ENCODE data around the gene SRXN1. TPM values are rescaled to one million over a fixed set of nuclear protein-coding genes. Genes with fewer than 3 reads are reported as not detected.

SRXN1 gene
- total and polyA plus RNA-seq, 8 donors, result 6.2 to 40.9 (median 7.6) TPM

DNA sequence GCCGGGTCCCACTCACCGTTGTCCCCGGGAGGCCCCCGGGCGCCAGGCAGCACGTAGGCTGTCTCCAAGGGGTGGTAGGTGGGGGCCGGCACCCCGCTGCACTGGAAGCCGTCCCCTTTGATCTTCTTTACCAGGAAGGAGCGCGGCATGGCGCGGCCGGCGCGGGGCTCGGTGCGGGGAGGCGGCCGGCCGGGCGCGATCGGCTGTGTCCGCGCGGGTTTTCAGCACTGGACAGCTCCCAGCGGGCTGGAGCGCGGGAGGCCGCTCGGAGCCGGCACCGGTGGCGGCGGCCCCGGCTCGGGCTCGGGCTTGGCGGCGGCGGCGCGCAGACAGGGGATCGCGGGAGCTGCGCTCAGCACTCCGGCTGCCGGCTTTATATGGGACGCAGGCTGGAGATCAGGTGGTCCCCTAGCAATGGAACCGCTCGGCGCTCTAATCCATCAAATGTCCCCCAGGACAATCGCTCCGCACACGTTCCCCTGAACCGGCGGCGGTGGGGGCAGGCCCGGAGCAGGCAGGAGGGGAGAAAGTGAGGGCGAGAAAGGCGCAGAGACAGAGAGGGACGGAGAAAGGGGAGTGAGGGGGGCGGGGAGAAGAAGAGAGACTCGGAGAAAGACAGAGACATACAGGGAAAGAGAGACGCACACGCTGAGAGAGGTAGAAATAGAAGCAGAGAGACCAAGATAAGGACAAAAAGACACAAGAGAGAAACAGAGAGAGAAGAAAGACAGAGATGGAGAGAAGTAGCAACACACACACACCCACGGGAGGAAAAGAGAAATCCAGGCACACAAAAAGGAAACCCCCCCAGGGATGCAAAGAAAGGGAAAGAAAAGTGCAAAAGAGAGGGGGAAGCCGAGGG lies 22.7 kb upstream of the SRXN1 start, which contains the start of gene SCRT2:
TSS of gene SCRT2 (minus strand) at position 350 of the 862 bp plus-strand sequence. CDS start at position 149, 201 bp downstream.
- Histone ChIP-seq H3K9me3 (no peaks in the 10 kb centered on the region), H3K4me1 (peaks cover 3 to 21% of the 10 kb centered on the region in 2 donors), H3K27me3 (peaks cover 46 to 100% of the 10 kb centered on the region in 2 donors), H3K4me3 (no peak within 1 kb of the TSS), H3K27ac (no peak within 1 kb of the TSS), H3K36me3 (no peaks in the 10 kb centered on the region)
- TF ChIP-seq, protein P1, sequence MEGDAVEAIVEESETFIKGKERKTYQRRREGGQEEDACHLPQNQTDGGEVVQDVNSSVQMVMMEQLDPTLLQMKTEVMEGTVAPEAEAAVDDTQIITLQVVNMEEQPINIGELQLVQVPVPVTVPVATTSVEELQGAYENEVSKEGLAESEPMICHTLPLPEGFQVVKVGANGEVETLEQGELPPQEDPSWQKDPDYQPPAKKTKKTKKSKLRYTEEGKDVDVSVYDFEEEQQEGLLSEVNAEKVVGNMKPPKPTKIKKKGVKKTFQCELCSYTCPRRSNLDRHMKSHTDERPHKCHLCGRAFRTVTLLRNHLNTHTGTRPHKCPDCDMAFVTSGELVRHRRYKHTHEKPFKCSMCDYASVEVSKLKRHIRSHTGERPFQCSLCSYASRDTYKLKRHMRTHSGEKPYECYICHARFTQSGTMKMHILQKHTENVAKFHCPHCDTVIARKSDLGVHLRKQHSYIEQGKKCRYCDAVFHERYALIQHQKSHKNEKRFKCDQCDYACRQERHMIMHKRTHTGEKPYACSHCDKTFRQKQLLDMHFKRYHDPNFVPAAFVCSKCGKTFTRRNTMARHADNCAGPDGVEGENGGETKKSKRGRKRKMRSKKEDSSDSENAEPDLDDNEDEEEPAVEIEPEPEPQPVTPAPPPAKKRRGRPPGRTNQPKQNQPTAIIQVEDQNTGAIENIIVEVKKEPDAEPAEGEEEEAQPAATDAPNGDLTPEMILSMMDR (IDR thresholded peaks at IDR 0.05), result no peak
- DNase-seq (peak; percentile 70 to 95 (median 86)), ATAC-seq (peak; percentile 99)
- intact Hi-C loops (cut with DNase I), result no loop called here

DNA sequence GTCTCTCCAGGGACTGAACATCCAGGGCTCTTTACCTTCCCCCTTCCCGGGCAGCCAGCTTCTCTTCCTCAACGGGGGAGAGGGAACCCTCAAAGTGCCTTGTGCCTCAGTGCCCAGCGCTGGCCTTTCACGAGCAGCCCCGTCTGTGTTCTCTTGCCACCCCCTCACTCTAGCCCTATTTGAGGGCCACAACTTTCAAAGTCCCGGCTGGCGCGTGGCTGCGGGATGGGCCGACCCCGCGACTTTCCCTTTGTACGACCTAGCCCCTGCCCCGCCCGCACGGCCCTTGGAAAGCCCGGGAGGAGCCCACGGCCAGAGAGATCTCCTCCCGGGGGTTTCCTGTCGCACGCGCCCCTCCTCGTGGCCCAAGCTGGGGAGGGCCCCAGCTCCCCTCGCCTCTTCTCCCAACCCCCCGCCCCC lies 22.0 kb upstream of the SRXN1 start:
- no peak overlapping the region for H3K4me3 ChIP-seq
- intact Hi-C loops (cut with DNase I), result no loop called here
- H3K27me3 ChIP-seq, result peaks cover 46 to 100% of the 10 kb centered on the region in 2 donors
- H3K27ac ChIP-seq, result no peak overlapping the region
- no peaks in the 10 kb centered on the region for H3K9me3 ChIP-seq
- TF ChIP-seq, protein P1 (IDR thresholded peaks at IDR 0.05), result no peak
- no peak for ATAC-seq
- H3K4me1 ChIP-seq, result peaks cover 3 to 21% of the 10 kb centered on the region in 2 donors
- no peaks in the 10 kb centered on the region for H3K36me3 ChIP-seq
- DNase-seq, result no peak

DNA sequence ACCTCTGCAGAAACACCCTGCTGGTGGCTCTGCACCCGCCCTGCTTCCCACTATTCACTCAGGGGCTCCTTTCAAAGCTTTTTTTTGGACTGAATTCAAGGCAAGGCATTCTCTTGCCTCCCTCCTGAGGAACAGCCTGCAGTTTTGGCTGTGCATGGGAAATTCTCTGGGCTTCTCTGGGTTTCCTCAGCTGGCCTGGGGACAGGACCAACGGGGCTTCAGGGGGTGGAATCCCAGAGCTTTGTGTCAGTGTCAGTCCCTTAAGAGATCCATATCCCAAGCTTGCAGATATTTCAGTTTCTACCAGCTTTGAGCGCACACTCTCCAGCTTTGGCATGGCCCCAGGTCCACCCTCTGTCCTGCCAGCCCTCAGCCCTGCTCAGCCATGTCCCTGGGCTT lies 20.6 kb upstream of the SRXN1 start:
- H3K27me3 ChIP-seq, result peaks cover 46 to 100% of the 10 kb centered on the region in 2 donors
- no peak overlapping the region for H3K27ac ChIP-seq
- ATAC-seq (no peak), DNase-seq (no peak)
- H3K9me3 ChIP-seq, result no peaks in the 10 kb centered on the region
- no peaks in the 10 kb centered on the region for H3K36me3 ChIP-seq
- intact Hi-C loops (cut with DNase I), result no loop called here
- H3K4me1 ChIP-seq, result peaks cover 3 to 21% of the 10 kb centered on the region in 2 donors
- H3K4me3 ChIP-seq, result no peak overlapping the region
- TF ChIP-seq, protein P1 (IDR thresholded peaks at IDR 0.05), result no peak

DNA sequence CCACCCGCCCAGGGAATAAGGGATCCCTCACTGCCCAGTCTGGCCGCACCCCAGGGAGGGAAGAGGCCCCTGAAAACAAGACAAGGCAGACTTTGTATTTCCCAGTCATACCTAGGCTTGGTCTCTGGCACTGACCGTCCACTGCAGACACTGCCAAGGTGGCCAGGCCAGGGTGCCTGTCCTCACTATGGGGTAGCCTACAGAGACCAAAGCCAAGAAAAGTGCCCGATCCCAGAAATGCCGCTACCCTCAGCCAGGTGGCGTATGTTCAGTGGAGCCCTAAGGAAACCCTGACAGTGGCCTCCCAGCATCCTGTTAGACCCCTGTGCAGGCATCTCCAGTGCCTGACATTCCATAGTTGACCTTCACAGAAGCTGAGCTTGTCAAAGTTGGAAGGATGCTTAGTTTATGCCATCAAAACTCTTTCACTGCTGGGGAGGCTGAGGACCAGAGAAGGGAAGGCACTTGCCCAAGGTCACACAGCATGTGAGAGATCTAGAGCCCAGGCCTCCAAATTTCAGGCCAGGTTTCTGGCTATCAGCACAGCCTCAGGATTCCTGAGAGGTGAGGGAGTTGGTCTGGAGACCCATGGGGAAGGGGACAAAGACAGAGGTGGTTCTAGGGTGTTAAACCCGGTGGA lies 20.1 kb upstream of the SRXN1 start:
- TF ChIP-seq, protein P1 (IDR thresholded peaks at IDR 0.05), result no peak
- no peak for DNase-seq
- H3K27ac ChIP-seq, result no peak overlapping the region
- H3K36me3 ChIP-seq, result no peaks in the 10 kb centered on the region
- ATAC-seq, result no peak
- H3K27me3 ChIP-seq, result peaks cover 46 to 98% of the 10 kb centered on the region in 2 donors
- H3K4me3 ChIP-seq, result no peak overlapping the region
- no peaks in the 10 kb centered on the region for H3K9me3 ChIP-seq
- peaks cover 3 to 21% of the 10 kb centered on the region in 2 donors for H3K4me1 ChIP-seq
- intact Hi-C loops (cut with DNase I), result no loop called here

All from left lung (tissue), 10 donors.